ENCODE measurements around the gene R3HCC1L.

Gene R3HCC1L

GRCh38 chr10:98154076-98154475 lies 19.6 kb downstream of the R3HCC1L start:
- peaks cover 85% of the 10 kb centered on the region for H3K79me2 ChIP-seq (ENCODE audit: control insufficient read depth, low read length)
- peaks cover 74% of the 10 kb centered on the region for H3K36me3 ChIP-seq (ENCODE audit: control insufficient read depth, low read length)
- H3K27ac ChIP-seq (ENCODE audit: low read depth, low read length), result no peak overlapping the region
- H3K9me3 ChIP-seq (ENCODE audit: control insufficient read depth, insufficient read depth, low read length), result peaks cover 15% of the 10 kb centered on the region; the same call in 1 of the 2 replicates
- H3K27me3 ChIP-seq (ENCODE audit: control insufficient read depth, low read length), result no peaks in the 10 kb centered on the region
- TF ChIP-seq EZH2phosphoT487 (IDR thresholded peaks at IDR 0.05; ENCODE audit: borderline replicate concordance, low read length) (no peak), CTCF (IDR thresholded peaks at IDR 0.05; ENCODE audit: low read depth, low read length, poor library complexity, severe bottlenecking) (no peak)
- no peaks in the 10 kb centered on the region for H3K9me2 ChIP-seq (replicated peaks; ENCODE audit: control insufficient read depth, low read length)
- H3K4me1 ChIP-seq (ENCODE audit: control insufficient read depth, low read length), result peaks cover 50% of the 10 kb centered on the region
- H3K4me2 ChIP-seq (ENCODE audit: low read length), result no peak overlapping the region
- H4K20me1 ChIP-seq (ENCODE audit: control insufficient read depth, insufficient read depth, low read depth, low read length), result no peaks in the 10 kb centered on the region
- no peak overlapping the region for H3K4me3 ChIP-seq (ENCODE audit: low read length)
- H3F3A ChIP-seq (ENCODE audit: control insufficient read depth, insufficient read depth), result 0 out of 2 replicates have a peak, but pooled peaks cover 6% of the 10 kb centered on the region

- peaks cover 30% of the 10 kb centered on the region for H3F3A ChIP-seq (ENCODE audit: control insufficient read depth, insufficient read depth)
- H3K9me2 ChIP-seq (replicated peaks; ENCODE audit: control insufficient read depth, low read length), result no peaks in the 10 kb centered on the region
- TF ChIP-seq CTCF (IDR thresholded peaks at IDR 0.05; ENCODE audit: low read depth, low read length, poor library complexity, severe bottlenecking), result no peak
- TF ChIP-seq EZH2phosphoT487 (IDR thresholded peaks at IDR 0.05; ENCODE audit: borderline replicate concordance, low read length), result no peak
- H3K27ac ChIP-seq (ENCODE audit: low read depth, low read length), result peak overlapping the region; percentile 99
- H3K4me2 ChIP-seq (ENCODE audit: low read length), result peak overlapping the region; percentile 50
- H4K20me1 ChIP-seq (ENCODE audit: control insufficient read depth, insufficient read depth, low read depth, low read length), result no peaks in the 10 kb centered on the region
- peaks cover 92% of the 10 kb centered on the region for H3K4me1 ChIP-seq (ENCODE audit: control insufficient read depth, low read length)
- H3K9me3 ChIP-seq (ENCODE audit: control insufficient read depth, insufficient read depth, low read length), result no peaks in the 10 kb centered on the region
- H3K36me3 ChIP-seq (ENCODE audit: control insufficient read depth, low read length), result peaks cover 81% of the 10 kb centered on the region
- no peaks in the 10 kb centered on the region for H3K27me3 ChIP-seq (ENCODE audit: control insufficient read depth, low read length)
- H3K4me3 ChIP-seq (ENCODE audit: low read length), result 0 out of 2 replicates have a peak overlapping the region, but pooled peaks have one; percentile 8
- peaks cover 98% of the 10 kb centered on the region for H3K79me2 ChIP-seq (ENCODE audit: control insufficient read depth, low read length)
These were observed 24.1 kb downstream of the R3HCC1L start for GRCh38 chr10:98158576-98158975.

- Histone ChIP-seq H3K4me2 (ENCODE audit: low read length) (peak overlapping the region; percentile 74), H3K4me3 (ENCODE audit: low read length) (peak overlapping the region; percentile 65), H3K27ac (ENCODE audit: low read depth, low read length) (peak overlapping the region; percentile 99), H3K4me1 (ENCODE audit: control insufficient read depth, low read length) (peaks cover 100% of the 10 kb centered on the region), H3K9me2 (replicated peaks; ENCODE audit: control insufficient read depth, low read length) (no peaks in the 10 kb centered on the region), H3K36me3 (ENCODE audit: control insufficient read depth, low read length) (peaks cover 83% of the 10 kb centered on the region), H3K79me2 (ENCODE audit: control insufficient read depth, low read length) (peaks cover 75% of the 10 kb centered on the region), H4K20me1 (ENCODE audit: control insufficient read depth, insufficient read depth, low read depth, low read length) (no peaks in the 10 kb centered on the region), H3K9me3 (ENCODE audit: control insufficient read depth, insufficient read depth, low read length) (no peaks in the 10 kb centered on the region), H3K27me3 (ENCODE audit: control insufficient read depth, low read length) (no peaks in the 10 kb centered on the region), H3F3A (ENCODE audit: control insufficient read depth, insufficient read depth) (peaks cover 71% of the 10 kb centered on the region)
- TF ChIP-seq CTCF (IDR thresholded peaks at IDR 0.05; ENCODE audit: low read depth, low read length, poor library complexity, severe bottlenecking) (no peak), EZH2phosphoT487 (IDR thresholded peaks at IDR 0.05; ENCODE audit: borderline replicate concordance, low read length) (no peak)
These were observed 29.5 kb downstream of the R3HCC1L start for GRCh38 chr10:98163941-98164340.

Measured in DOHH2 (cell line).